ENCODE results near the gene OSBPL1A. TPM values are rescaled to one million over a fixed set of nuclear protein-coding genes. Genes with fewer than 3 reads are reported as not detected.

Gene OSBPL1A
- total RNA-seq (2022) (26.0 and 34.8 TPM in 2 replicates), Bru-seq, nascent RNA (percentile 69 among the genes with signal in this experiment), BruChase-seq, experiment 1, labeled RNA remaining after a 6-hour chase (percentile 55 among the genes with signal in this experiment), BruChase-seq, experiment 2, labeled RNA remaining after a 2-hour chase (percentile 53 among the genes with signal in this experiment)
- long read RNA-seq, full-length matches to known transcripts, result 15 of 32 reads
- long read RNA-seq, partial matches to known transcripts, result 0 of 32 reads
- long read RNA-seq, other reads (novel, unspliced or antisense), result 17 of 32 reads

- no peak for TF ChIP-seq CTCF (IDR thresholded peaks at IDR 0.05; ENCODE audit: unreplicated experiment)
- H3K27me3 Mint-ChIP-seq (ENCODE audit: unreplicated experiment), result no peaks in the 10 kb centered on the region
- peak; percentile 91 for DNase-seq
- no peaks in the 10 kb centered on the region for H3K9me3 Mint-ChIP-seq (ENCODE audit: low read depth, unreplicated experiment)
- CTCF ChIA-PET, result interaction anchor here (0.5 to 2.2 kb wide), 5 partner anchors 12 to 211 kb away, joined by 3 to 5 read pairs (median 3); partner anchors contain the start of gene IMPACT
- peaks cover 20% of the 10 kb centered on the region for H3K36me3 Mint-ChIP-seq (ENCODE audit: insufficient read depth, unreplicated experiment)
- no TSS peak for BruUV-seq (replicated peaks)
- intact Hi-C loops (cut with micrococcal nuclease; ENCODE audit: unreplicated experiment), result no loop called here
- no peaks in the 10 kb centered on the region for H3K4me1 Mint-ChIP-seq (ENCODE audit: low read depth, unreplicated experiment)
- peak within 1 kb of the TSS; percentile 71 for H3K27ac Mint-ChIP-seq (ENCODE audit: unreplicated experiment)
- H3K4me3 Mint-ChIP-seq (ENCODE audit: low read depth, unreplicated experiment), result peak within 1 kb of the TSS; percentile 81
Observed at GRCh38 chr18:24397694-24398368, at the start of gene OSBPL1A. Gene OSBPL1A (minus strand): TSS chr18:24397824. CDS start chr18:24377533, 20,291 bp downstream.

DNA sequence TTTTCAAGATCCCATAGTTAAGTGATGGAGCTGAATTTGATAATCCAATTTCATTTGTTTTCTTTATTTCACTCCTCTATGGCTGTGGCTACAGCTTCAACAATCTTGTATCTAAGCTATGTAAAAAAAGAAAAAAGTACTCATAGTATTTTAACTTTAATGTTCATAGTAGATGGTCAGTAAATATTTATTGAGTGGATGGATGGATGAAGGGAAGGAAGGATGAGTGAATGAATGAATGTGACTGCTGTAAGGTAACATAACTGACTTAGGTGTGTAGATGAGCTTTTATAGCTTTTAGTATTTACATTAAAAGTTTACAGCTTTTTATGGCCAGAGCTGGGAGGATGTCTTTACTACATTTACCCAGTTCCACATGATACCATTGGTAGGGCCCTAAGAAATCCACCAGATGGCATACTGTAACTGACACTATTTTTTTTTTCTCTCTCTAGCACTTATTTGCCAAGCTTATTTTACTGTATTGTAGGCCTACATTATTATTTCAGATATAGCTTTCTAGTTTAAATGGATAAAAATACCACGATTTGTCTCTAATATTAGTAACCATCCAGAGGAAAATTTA, 49.4 kb upstream of the OSBPL1A start:
- CTCF ChIA-PET, result interaction anchor here (1.0 to 1.5 kb wide), 3 partner anchors 13 to 87 kb away, joined by 3 to 4 read pairs (median 3); no protein-coding TSS in a partner anchor
- intact Hi-C loops (cut with micrococcal nuclease; ENCODE audit: unreplicated experiment), result no loop called here
- no peak overlapping the region for H3K27ac Mint-ChIP-seq (ENCODE audit: unreplicated experiment)
- BruUV-seq (replicated peaks), result no TSS peak
- H3K36me3 Mint-ChIP-seq (ENCODE audit: insufficient read depth, unreplicated experiment), result peaks cover 6% of the 10 kb centered on the region
- no peaks in the 10 kb centered on the region for H3K27me3 Mint-ChIP-seq (ENCODE audit: unreplicated experiment)
- no peak for DNase-seq
- TF ChIP-seq CTCF (IDR thresholded peaks at IDR 0.05; ENCODE audit: unreplicated experiment), result no peak
- H3K4me3 Mint-ChIP-seq (ENCODE audit: low read depth, unreplicated experiment), result no peak overlapping the region
- no peaks in the 10 kb centered on the region for H3K9me3 Mint-ChIP-seq (ENCODE audit: low read depth, unreplicated experiment)
- H3K4me1 Mint-ChIP-seq (ENCODE audit: low read depth, unreplicated experiment), result no peaks in the 10 kb centered on the region

- no peak for DNase-seq
- H3K4me1 Mint-ChIP-seq (ENCODE audit: low read depth, unreplicated experiment), result no peaks in the 10 kb centered on the region
- no TSS peak for BruUV-seq (replicated peaks)
- H3K27me3 Mint-ChIP-seq (ENCODE audit: unreplicated experiment), result no peaks in the 10 kb centered on the region
- CTCF ChIA-PET, result interaction anchor here (1.0 kb wide), 1 partner anchor 12 kb away, joined by 3 read pairs; no protein-coding TSS in a partner anchor
- intact Hi-C loops (cut with micrococcal nuclease; ENCODE audit: unreplicated experiment), result no loop called here
- peaks cover 8% of the 10 kb centered on the region for H3K36me3 Mint-ChIP-seq (ENCODE audit: insufficient read depth, unreplicated experiment)
- no peak for TF ChIP-seq CTCF (IDR thresholded peaks at IDR 0.05; ENCODE audit: unreplicated experiment)
- H3K9me3 Mint-ChIP-seq (ENCODE audit: low read depth, unreplicated experiment), result no peaks in the 10 kb centered on the region
- H3K4me3 Mint-ChIP-seq (ENCODE audit: low read depth, unreplicated experiment), result no peak overlapping the region
- no peak overlapping the region for H3K27ac Mint-ChIP-seq (ENCODE audit: unreplicated experiment)
Observed at GRCh38 chr18:24446453-24446852, 48.8 kb upstream of the OSBPL1A start.

DNA sequence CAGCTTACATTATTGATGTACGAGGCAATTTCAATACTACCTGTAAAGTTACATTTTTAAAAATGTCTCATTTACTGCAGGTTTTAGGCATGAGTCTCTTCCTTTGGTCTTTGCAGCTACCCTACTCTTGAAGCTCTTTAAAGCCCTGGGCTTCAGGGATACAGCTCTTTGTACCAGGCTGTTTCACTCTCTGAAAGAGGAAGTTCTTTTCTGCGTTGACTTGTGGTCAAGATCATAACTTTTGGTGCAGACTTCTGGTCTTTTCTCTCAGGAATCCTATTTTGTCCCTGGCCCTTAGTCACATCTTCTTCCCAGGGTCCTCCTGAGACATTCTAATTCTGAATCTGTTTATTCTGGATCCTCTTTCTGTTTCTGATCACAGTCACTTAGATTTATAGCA, 46.2 kb upstream of the OSBPL1A start:
- Mint-ChIP-seq H3K27ac (ENCODE audit: unreplicated experiment) (no peak overlapping the region), H3K4me1 (ENCODE audit: low read depth, unreplicated experiment) (no peaks in the 10 kb centered on the region), H3K4me3 (ENCODE audit: low read depth, unreplicated experiment) (no peak overlapping the region), H3K36me3 (ENCODE audit: insufficient read depth, unreplicated experiment) (peaks cover 9% of the 10 kb centered on the region), H3K27me3 (ENCODE audit: unreplicated experiment) (no peaks in the 10 kb centered on the region), H3K9me3 (ENCODE audit: low read depth, unreplicated experiment) (no peaks in the 10 kb centered on the region)
- BruUV-seq (replicated peaks), result no TSS peak
- intact Hi-C loops (cut with micrococcal nuclease; ENCODE audit: unreplicated experiment), result no loop called here
- CTCF ChIA-PET, result interaction anchor here (0.6 kb wide), 1 partner anchor 111 kb away, joined by 4 read pairs; no protein-coding TSS in a partner anchor
- TF ChIP-seq CTCF (IDR thresholded peaks at IDR 0.05; ENCODE audit: unreplicated experiment), result no peak
- no peak for DNase-seq

All from Calu3 (cell line).